ENCODE results near the gene HOOK2. TPM values are rescaled to one million over a fixed set of nuclear protein-coding genes. Genes with fewer than 3 reads are reported as not detected.

The HOOK2 gene
- total and polyA plus RNA-seq, 9 of the 15 experiments (the other 6 are each of a cell fraction or from before 2014, with no cell fraction given) = 1.3 to 17.2 (median 9.9) TPM

DNA sequence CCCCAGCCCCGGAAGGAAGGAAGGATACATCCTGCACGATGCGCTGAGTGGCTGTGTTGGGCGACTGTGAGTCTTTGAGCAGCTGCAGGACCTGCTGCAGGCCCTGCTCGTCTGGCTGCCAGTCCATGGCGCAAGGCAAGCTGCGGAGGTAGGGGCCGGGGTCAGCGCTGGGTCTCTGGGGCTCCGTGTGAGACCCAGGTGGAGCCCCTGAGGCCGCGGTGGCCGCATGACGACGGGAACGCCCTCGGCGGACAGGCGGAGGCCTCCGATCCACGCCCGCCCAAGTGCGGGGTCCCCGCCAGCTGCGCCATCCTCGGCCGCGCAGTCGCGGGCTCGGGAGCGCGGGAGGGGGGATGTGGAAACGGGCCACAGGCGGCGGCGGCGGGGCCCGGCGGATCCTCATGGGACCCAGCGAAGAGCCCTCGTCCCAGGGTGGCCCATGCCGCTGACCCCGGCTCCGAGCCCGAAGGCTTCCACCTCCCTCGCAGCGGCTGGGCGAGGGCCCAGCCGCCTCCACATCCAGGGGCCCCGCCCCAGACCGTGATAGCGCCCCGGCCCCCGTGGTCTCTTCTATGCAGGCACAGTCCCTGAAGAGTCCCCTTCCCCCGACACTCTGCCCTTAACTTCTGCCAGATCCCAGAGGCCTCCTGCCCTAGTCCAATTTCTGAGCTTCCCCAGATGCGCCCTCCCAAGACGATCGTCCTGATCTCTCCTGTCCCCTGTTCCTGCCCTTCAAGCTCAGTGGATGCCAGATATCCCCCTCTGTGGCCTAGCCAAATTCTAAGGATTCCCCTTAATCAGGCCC lies 54.3 kb downstream of the HOOK2 start:
- peak overlapping the region; percentile 87 for H3K27ac ChIP-seq (ENCODE audit: extremely low read depth, low read depth, low read length)
- in situ Hi-C loops (cut with MboI) (no loop called here), intact Hi-C loops (cut with micrococcal nuclease) (no loop called here)
- FAIRE-seq (no peak), ATAC-seq (peak; percentile 49), DNase-seq (ENCODE audit: extremely low read depth in 1 of 4, low spot score in 3 of 4) (peak; percentile 49 to 57 (median 55))
- WGBS (ENCODE audit: insufficient coverage, low coverage, missing lambda C conversion rate) = 6% methylated on average over 37 of the region's 59 CpGs
- ChIA-PET CTCF (ENCODE audit: low intra/inter-chr PET ratio) (no interaction called here), POLR2A (interaction anchor here (0.8 to 4.4 kb wide), 8 partner anchors 12 to 77 kb away, joined by 3 to 50 read pairs (median 4); partner anchors contain the start of genes JUNB and TRIR)
- peaks cover 3% of the 10 kb centered on the region for H3K9me1 ChIP-seq (ENCODE audit: control insufficient read depth, insufficient read depth, low read length)
- peak overlapping the region; percentile 89 to 99 for H3K9ac ChIP-seq (ENCODE audit: insufficient read depth in 1 of 2, low read depth in 2 of 2, low read length in 2 of 2)
- BruUV-seq (replicated peaks) = no TSS peak
- peak overlapping the region; percentile 92 for H3K4me2 ChIP-seq (ENCODE audit: insufficient read depth, low read length)
- no peaks in the 10 kb centered on the region for H3K27me3 ChIP-seq (ENCODE audit: control insufficient read depth in 2 of 2, insufficient read depth in 2 of 2, low read length in 2 of 2)
- H3K9me3 ChIP-seq (replicated peaks; ENCODE audit: control insufficient read depth, insufficient read depth, low read depth, low read length) = no peaks in the 10 kb centered on the region
- peak overlapping the region; percentile 82 for H3K4me3 ChIP-seq
- H4K20me1 ChIP-seq (replicated peaks; ENCODE audit: control insufficient read depth, insufficient read depth, low read length) = peaks cover 17% of the 10 kb centered on the region; the same call in 1 of the 2 replicates
- H3K4me1 ChIP-seq (replicated peaks in 1 of 2; ENCODE audit: control insufficient read depth in 2 of 2, insufficient read depth in 2 of 2, low read length in 2 of 2) = peaks cover 10 to 46% of the 10 kb centered on the region in 2 experiments; a peak in 3 of 5 replicates
- H3K79me2 ChIP-seq (ENCODE audit: control insufficient read depth, insufficient read depth, low read length) = peaks cover 77% of the 10 kb centered on the region
- no peak overlapping the region for H2AFZ ChIP-seq (ENCODE audit: low read depth, low read length)
- peaks cover 47% of the 10 kb centered on the region for H3K36me3 ChIP-seq (ENCODE audit: control insufficient read depth, insufficient read depth, low read length)
- TF ChIP-seq ZFP30 (CRISPR knock-in tag; IDR thresholded peaks at IDR 0.05; ENCODE audit: borderline replicate concordance) = no peak
- peak; percentile 24 for TF ChIP-seq CHD1 (IDR thresholded peaks at IDR 0.05; ENCODE audit: low read length)
- TF ChIP-seq TRIM24 (IDR thresholded peaks at IDR 0.05) = no peak
- TF ChIP-seq POLR2G (IDR thresholded peaks at IDR 0.05; ENCODE audit: low read depth, low read length) = peak; percentile 61
- no peak for TF ChIP-seq BACH1 (tag; IDR thresholded peaks at IDR 0.05)
- TF ChIP-seq CXXC5 (CRISPR knock-in tag; IDR thresholded peaks at IDR 0.05) = peak; percentile 27; the same call in 1 of the 2 replicates
- TF ChIP-seq EGR1 (conservative IDR thresholded peaks at IDR 0.05) = peak; percentile 52
- no peak for TF ChIP-seq ZNF644 (tag; IDR thresholded peaks at IDR 0.05; ENCODE audit: low read depth)
- TF ChIP-seq RBFOX2 (IDR thresholded peaks at IDR 0.05; ENCODE audit: low read depth, low read length) = peak; percentile 55
- TF ChIP-seq CREB1 (IDR thresholded peaks at IDR 0.05) = 0 out of 2 replicates have a peak, but pooled peaks have one; percentile 15
- TF ChIP-seq CREB1 (CRISPR knock-in tag; IDR thresholded peaks at IDR 0.05) = no peak
- TF ChIP-seq, protein P1, sequence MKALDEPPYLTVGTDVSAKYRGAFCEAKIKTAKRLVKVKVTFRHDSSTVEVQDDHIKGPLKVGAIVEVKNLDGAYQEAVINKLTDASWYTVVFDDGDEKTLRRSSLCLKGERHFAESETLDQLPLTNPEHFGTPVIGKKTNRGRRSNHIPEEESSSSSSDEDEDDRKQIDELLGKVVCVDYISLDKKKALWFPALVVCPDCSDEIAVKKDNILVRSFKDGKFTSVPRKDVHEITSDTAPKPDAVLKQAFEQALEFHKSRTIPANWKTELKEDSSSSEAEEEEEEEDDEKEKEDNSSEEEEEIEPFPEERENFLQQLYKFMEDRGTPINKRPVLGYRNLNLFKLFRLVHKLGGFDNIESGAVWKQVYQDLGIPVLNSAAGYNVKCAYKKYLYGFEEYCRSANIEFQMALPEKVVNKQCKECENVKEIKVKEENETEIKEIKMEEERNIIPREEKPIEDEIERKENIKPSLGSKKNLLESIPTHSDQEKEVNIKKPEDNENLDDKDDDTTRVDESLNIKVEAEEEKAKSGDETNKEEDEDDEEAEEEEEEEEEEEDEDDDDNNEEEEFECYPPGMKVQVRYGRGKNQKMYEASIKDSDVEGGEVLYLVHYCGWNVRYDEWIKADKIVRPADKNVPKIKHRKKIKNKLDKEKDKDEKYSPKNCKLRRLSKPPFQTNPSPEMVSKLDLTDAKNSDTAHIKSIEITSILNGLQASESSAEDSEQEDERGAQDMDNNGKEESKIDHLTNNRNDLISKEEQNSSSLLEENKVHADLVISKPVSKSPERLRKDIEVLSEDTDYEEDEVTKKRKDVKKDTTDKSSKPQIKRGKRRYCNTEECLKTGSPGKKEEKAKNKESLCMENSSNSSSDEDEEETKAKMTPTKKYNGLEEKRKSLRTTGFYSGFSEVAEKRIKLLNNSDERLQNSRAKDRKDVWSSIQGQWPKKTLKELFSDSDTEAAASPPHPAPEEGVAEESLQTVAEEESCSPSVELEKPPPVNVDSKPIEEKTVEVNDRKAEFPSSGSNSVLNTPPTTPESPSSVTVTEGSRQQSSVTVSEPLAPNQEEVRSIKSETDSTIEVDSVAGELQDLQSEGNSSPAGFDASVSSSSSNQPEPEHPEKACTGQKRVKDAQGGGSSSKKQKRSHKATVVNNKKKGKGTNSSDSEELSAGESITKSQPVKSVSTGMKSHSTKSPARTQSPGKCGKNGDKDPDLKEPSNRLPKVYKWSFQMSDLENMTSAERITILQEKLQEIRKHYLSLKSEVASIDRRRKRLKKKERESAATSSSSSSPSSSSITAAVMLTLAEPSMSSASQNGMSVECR (CRISPR knock-in tag; IDR thresholded peaks at IDR 0.05) = peak; percentile 28; the same call in 1 of the 2 replicates
- peak; percentile 72 to 73 for TF ChIP-seq NRF1 (conservative IDR thresholded peaks at IDR 0.05 in 1 of 2, IDR thresholded peaks at IDR 0.05 in 1 of 2)
- TF ChIP-seq, protein P2, sequence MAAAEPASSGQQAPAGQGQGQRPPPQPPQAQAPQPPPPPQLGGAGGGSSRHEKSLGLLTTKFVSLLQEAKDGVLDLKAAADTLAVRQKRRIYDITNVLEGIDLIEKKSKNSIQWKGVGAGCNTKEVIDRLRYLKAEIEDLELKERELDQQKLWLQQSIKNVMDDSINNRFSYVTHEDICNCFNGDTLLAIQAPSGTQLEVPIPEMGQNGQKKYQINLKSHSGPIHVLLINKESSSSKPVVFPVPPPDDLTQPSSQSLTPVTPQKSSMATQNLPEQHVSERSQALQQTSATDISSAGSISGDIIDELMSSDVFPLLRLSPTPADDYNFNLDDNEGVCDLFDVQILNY (CRISPR knock-in tag; IDR thresholded peaks at IDR 0.05) = no peak
- no peak for TF ChIP-seq KDM2B (CRISPR knock-in tag; IDR thresholded peaks at IDR 0.05)
- no peak for TF ChIP-seq ZNF586 (CRISPR knock-in tag; conservative IDR thresholded peaks at IDR 0.05)
